Tibial nerve (tissue), 3 donors: ENCODE measurements around the gene NRCAM.
"Not testable (repeated sequence)": the region's sequence is repeated elsewhere in the genome, so short reads cannot be mapped to it uniquely, and the experiment has no call there.

Source experiments
- CTCF ChIP-seq, 5 experiments: fragments of 200-600 bp in 3 of 5; fragments of 450-650 bp in 2 of 5; sonication (generic) in 3 of 5; IDR thresholded peaks; one replicate each; pipeline ENCODE4 v1.5.1; 2016 to 2019; ENCODE audit warnings: antibody characterized with exemption in 5 of 5, mild to moderate bottlenecking in 3 of 5, moderate library complexity in 2 of 5
- POLR2A ChIP-seq, 2 donors: fragments of 450-650 bp; IDR thresholded peaks; one replicate each; pipeline ENCODE4 v1.6.1; 2017; ENCODE audit warnings: antibody characterized with exemption in 2 of 2, mild to moderate bottlenecking in 2 of 2, moderate library complexity in 2 of 2

- not testable (repeated sequence) for TF ChIP-seq CTCF, POLR2A (IDR thresholded peaks at IDR 0.05)
These were observed 10.1 kb upstream of the NRCAM start for GRCh38 chr7:108466322-108466721.
